H9 (cell line): ENCODE results near the gene AACS. TPM values are rescaled to one million over a fixed set of nuclear protein-coding genes. Genes with fewer than 3 reads are reported as not detected.

Experiments
- DNase-seq: peaks from one replicate; pipeline ENCODE4 v3.0.0-alpha.2; 2017
- H2AFZ ChIP-seq: one replicate; pipeline ENCODE4 v1.6.1; 2013; ENCODE audit warnings: mild to moderate bottlenecking, low read length, control low read depth, moderate library complexity
- H2AK5ac ChIP-seq: 2 replicates; pipeline ENCODE4 v1.6.1; 2013; ENCODE audit warnings: low read length, control low read depth, mixed read lengths; ENCODE audit not compliant: insufficient read length
- H2BK120ac ChIP-seq: one replicate; pipeline ENCODE4 v1.6.1; 2013; ENCODE audit warnings: low read depth, mild to moderate bottlenecking, low read length, control low read depth, inconsistent platforms; ENCODE audit not compliant: poor library complexity, severe bottlenecking
- H2BK12ac ChIP-seq: 2 replicates; pipeline ENCODE4 v1.6.1; 2013; ENCODE audit warnings: low read length, control low read depth, mixed read lengths, low read depth; ENCODE audit not compliant: insufficient read length
- H2BK15ac ChIP-seq: 2 replicates; pipeline ENCODE4 v1.6.1; 2013; ENCODE audit warnings: low read depth, low read length, control low read depth
- H2BK20ac ChIP-seq: one replicate; pipeline ENCODE4 v1.6.1; 2013; ENCODE audit warnings: low read depth, mild to moderate bottlenecking, low read length, control low read depth, inconsistent platforms; ENCODE audit not compliant: poor library complexity, severe bottlenecking
- H2BK5ac ChIP-seq: 2 replicates; pipeline ENCODE4 v1.6.1; 2013; ENCODE audit warnings: low read length, control low read depth, mixed read lengths; ENCODE audit not compliant: insufficient read length
- H3K14ac ChIP-seq: 2 replicates; pipeline ENCODE4 v1.6.1; 2013; ENCODE audit warnings: low read length, control low read depth; ENCODE audit not compliant: insufficient read depth
- H3K18ac ChIP-seq: 2 replicates; pipeline ENCODE4 v1.6.1; 2013; ENCODE audit warnings: low read depth, mild to moderate bottlenecking, mixed read lengths, low read length, control low read depth; ENCODE audit not compliant: insufficient read length
- H3K23ac ChIP-seq: 2 replicates; pipeline ENCODE4 v1.6.1; 2013; ENCODE audit warnings: low read length, control low read depth, mixed read lengths, low read depth; ENCODE audit not compliant: insufficient read length
- H3K23me2 ChIP-seq: 2 replicates; pipeline ENCODE4 v1.6.1; 2013; ENCODE audit warnings: low read depth, mild to moderate bottlenecking, mixed read lengths, low read length, control low read depth; ENCODE audit not compliant: insufficient read length, poor library complexity, severe bottlenecking
- H3K27ac ChIP-seq: 2 replicates; pipeline ENCODE4 v1.5.1; 2013; ENCODE audit warnings: low read length, control low read depth, mixed read lengths, low read depth; ENCODE audit not compliant: insufficient read length
- H3K27me3 ChIP-seq: 2 replicates; pipeline ENCODE4 v1.6.1; 2013; ENCODE audit warnings: low read length, control low read depth, inconsistent platforms; ENCODE audit not compliant: insufficient read depth
- H3K4ac ChIP-seq: 2 replicates; pipeline ENCODE4 v1.6.1; 2013; ENCODE audit warnings: low read depth, mild to moderate bottlenecking, control low read depth, inconsistent platforms, low read length, moderate library complexity
- H3K4me1 ChIP-seq: 2 replicates; pipeline ENCODE4 v1.6.1; 2013; ENCODE audit warnings: low read length, control low read depth, inconsistent platforms; ENCODE audit not compliant: insufficient read depth
- H3K4me2 ChIP-seq: 2 replicates; pipeline ENCODE4 v1.6.1; 2013; ENCODE audit warnings: low read length, control low read depth, mixed read lengths; ENCODE audit not compliant: insufficient read length, insufficient read depth
- H3K56ac ChIP-seq: 2 replicates; pipeline ENCODE4 v1.6.1; 2013; ENCODE audit warnings: low read depth, mild to moderate bottlenecking, mixed read lengths, low read length, control low read depth; ENCODE audit not compliant: insufficient read length
- H3K79me1 ChIP-seq: 2 replicates; pipeline ENCODE4 v1.6.1; 2013; ENCODE audit warnings: low read depth, mild to moderate bottlenecking, moderate library complexity, low read length, control low read depth, inconsistent platforms; ENCODE audit not compliant: insufficient read depth, poor library complexity, severe bottlenecking
- H3K79me2 ChIP-seq: 2 replicates; pipeline ENCODE4 v1.6.1; 2013; ENCODE audit warnings: low read length, control low read depth, inconsistent platforms; ENCODE audit not compliant: insufficient read depth
- H3K9ac ChIP-seq: 2 replicates; pipeline ENCODE4 v1.6.1; 2013; ENCODE audit warnings: low read length, control low read depth, mixed read lengths; ENCODE audit not compliant: insufficient read length; ENCODE audit errors: extremely low read depth
- H3K9me3 ChIP-seq: one replicate; pipeline ENCODE4 v1.6.1; 2013; ENCODE audit warnings: low read depth, low read length, inconsistent platforms; ENCODE audit not compliant: control insufficient read depth
- H3T11ph ChIP-seq: one replicate; pipeline ENCODE4 v1.6.1; 2013; ENCODE audit warnings: mild to moderate bottlenecking, low read length, control low read depth, inconsistent platforms
- H4K20me1 ChIP-seq: one replicate; pipeline ENCODE4 v1.6.1; 2013; ENCODE audit not compliant: control insufficient read depth, insufficient read length, insufficient read depth
- H4K5ac ChIP-seq: 2 replicates; pipeline ENCODE4 v1.6.1; 2013; ENCODE audit warnings: low read depth, mild to moderate bottlenecking, mixed read lengths, low read length, control low read depth; ENCODE audit not compliant: insufficient read length
- H4K8ac ChIP-seq: replicated peaks from 2 replicates; pipeline ENCODE4 v1.6.1; 2013; ENCODE audit warnings: low read length, control low read depth, mixed read lengths, low read depth; ENCODE audit not compliant: insufficient read length
- H4K91ac ChIP-seq: 2 replicates; pipeline ENCODE4 v1.6.1; 2013; ENCODE audit warnings: low read depth, mild to moderate bottlenecking, moderate library complexity, mixed read lengths, low read length, control low read depth; ENCODE audit not compliant: insufficient read length
- H3K27ac Mint-ChIP-seq, 3 experiments: 2 replicates in 2 of 3; 3 replicates in 1 of 3; pipeline ENCODE4 v1.8.0; 2020 to 2021; ENCODE audit warnings: mixed read lengths in 3 of 3, mild to moderate bottlenecking in 1 of 3, moderate library complexity in 1 of 3
- H3K27me3 Mint-ChIP-seq: 2 replicates; pipeline ENCODE4 v1.8.0; 2021; ENCODE audit warnings: low read depth, mild to moderate bottlenecking, moderate library complexity, mixed read lengths
- H3K36me3 Mint-ChIP-seq, 3 experiments: 2 replicates in 2 of 3; 3 replicates in 1 of 3; pipeline ENCODE4 v1.8.0; 2020 to 2021; ENCODE audit warnings: low read depth in 3 of 3, mixed read lengths in 3 of 3; ENCODE audit not compliant: insufficient read depth in 1 of 3
- H3K4me1 Mint-ChIP-seq, 2 experiments: 2 replicates each; pipeline ENCODE4 v1.8.0; 2020; ENCODE audit warnings: mixed read lengths in 2 of 2
- H3K4me3 Mint-ChIP-seq, 2 experiments: 2 replicates in 1 of 2; 3 replicates in 1 of 2; pipeline ENCODE4 v1.8.0; 2020 to 2021; ENCODE audit warnings: mild to moderate bottlenecking in 2 of 2, mixed read lengths in 2 of 2, moderate library complexity in 1 of 2
- H3K9me3 Mint-ChIP-seq, 2 experiments: 2 replicates in 1 of 2; 3 replicates in 1 of 2; pipeline ENCODE4 v1.8.0; 2020; ENCODE audit warnings: mild to moderate bottlenecking in 2 of 2, mixed read lengths in 2 of 2, moderate library complexity in 1 of 2
- CTCF ChIP-seq: fragments of 200-600 bp; sonication (generic); conservative IDR thresholded peaks from 3 replicates; pipeline ENCODE4 v1.8.0; 2021; ENCODE audit warnings: antibody characterized with exemption, mild to moderate bottlenecking
- WGBS: extraction: QIAGEN DNeasy Blood & Tissue Kit; methylation state at CpG from one replicate; pipeline ENCODE4 v1.1.7; 2013; ENCODE audit warnings: missing lambda C conversion rate, low lambda C conversion rate, mixed read lengths; ENCODE audit not compliant: insufficient read length; ENCODE audit errors: extremely low coverage; 5-methylcytosine and 5-hydroxymethylcytosine counted together
- total RNA-seq: library from RNA; stranded (reverse); gene quantifications from 2 replicates; pipeline ENCODE4 v1.2.1, GENCODE V29; 2021

Gene AACS
- total RNA-seq, 1 experiment from 2014 or later, result 35.0 TPM

GRCh38 chr12:125149160-125150108, 84.2 kb downstream of the AACS start:
- no peaks in the 10 kb centered on the region for H3K27me3 ChIP-seq
- H2BK15ac ChIP-seq, result no peak overlapping the region
- no peak overlapping the region for H4K8ac ChIP-seq
- H3K79me2 ChIP-seq, result no peaks in the 10 kb centered on the region
- no peak overlapping the region for H3K14ac ChIP-seq
- H3K4ac ChIP-seq, result no peak overlapping the region
- H2BK20ac ChIP-seq, result no peak overlapping the region
- no peak overlapping the region for H3K9ac ChIP-seq
- Mint-ChIP-seq H3K4me3 (no peak overlapping the region), H3K9me3 (no peaks in the 10 kb centered on the region; a peak in 1 of 5 replicates), H3K27me3 (peaks cover 18% of the 10 kb centered on the region), H3K36me3 (no peaks in the 10 kb centered on the region; a peak in 1 of 7 replicates), H3K27ac (no peak overlapping the region), H3K4me1 (peaks cover 5 to 9% of the 10 kb centered on the region in 2 experiments)
- no peaks in the 10 kb centered on the region for H4K20me1 ChIP-seq
- no peaks in the 10 kb centered on the region for H3K4me1 ChIP-seq
- H2BK5ac ChIP-seq, result no peak overlapping the region
- no peak overlapping the region for H2AK5ac ChIP-seq
- H3K18ac ChIP-seq, result no peak overlapping the region
- H2BK120ac ChIP-seq, result no peak overlapping the region
- H3K23me2 ChIP-seq, result no peaks in the 10 kb centered on the region
- H3K9me3 ChIP-seq, result no peaks in the 10 kb centered on the region
- H3K4me2 ChIP-seq, result no peak overlapping the region
- no peak overlapping the region for H3T11ph ChIP-seq
- H4K5ac ChIP-seq, result no peak overlapping the region
- TF ChIP-seq CTCF, result no peak
- no CpG with 5 or more reads among the region's 11 CpGs for WGBS
- H3K79me1 ChIP-seq, result no peaks in the 10 kb centered on the region
- H4K91ac ChIP-seq, result no peak overlapping the region
- no peak overlapping the region for H3K27ac ChIP-seq
- H2AFZ ChIP-seq, result no peak overlapping the region
- no peak for DNase-seq
- H3K23ac ChIP-seq, result no peak overlapping the region
- no peak overlapping the region for H3K56ac ChIP-seq
- H2BK12ac ChIP-seq, result no peak overlapping the region
